GM15510 (cell line): ENCODE results near the gene MYBPHL.
A peak's percentile ranks its signal among the peaks of the same experiment; 100 is the strongest.

ENCODE experiments used
- POLR2A ChIP-seq: IDR thresholded peaks from 3 replicates; pipeline ENCODE4 v1.6.1; 2011; ENCODE audit warnings: borderline replicate concordance; ENCODE audit not compliant: insufficient read length; ENCODE audit errors: extremely low read depth

MYBPHL gene

DNA sequence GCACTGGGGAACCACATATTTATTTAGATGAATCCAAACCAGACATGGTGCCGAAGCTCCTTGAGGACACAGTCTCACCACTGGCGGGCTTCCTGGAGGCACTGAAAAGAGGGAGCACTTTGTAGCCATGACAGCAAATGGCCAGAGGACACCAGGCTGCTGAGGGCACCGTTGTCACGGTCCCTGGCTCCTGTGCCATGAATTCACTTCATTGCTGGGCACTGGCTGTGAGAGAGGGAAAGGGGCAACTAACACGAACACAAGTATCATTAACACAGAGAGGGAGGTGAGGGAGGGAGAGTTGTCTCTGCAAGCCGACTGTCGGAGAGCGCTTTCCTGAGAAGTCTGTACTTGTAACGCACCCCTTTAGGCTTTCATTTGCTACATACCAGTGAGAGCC lies 14.4 kb downstream of the MYBPHL start:
- TF ChIP-seq POLR2A: no peak

DNA sequence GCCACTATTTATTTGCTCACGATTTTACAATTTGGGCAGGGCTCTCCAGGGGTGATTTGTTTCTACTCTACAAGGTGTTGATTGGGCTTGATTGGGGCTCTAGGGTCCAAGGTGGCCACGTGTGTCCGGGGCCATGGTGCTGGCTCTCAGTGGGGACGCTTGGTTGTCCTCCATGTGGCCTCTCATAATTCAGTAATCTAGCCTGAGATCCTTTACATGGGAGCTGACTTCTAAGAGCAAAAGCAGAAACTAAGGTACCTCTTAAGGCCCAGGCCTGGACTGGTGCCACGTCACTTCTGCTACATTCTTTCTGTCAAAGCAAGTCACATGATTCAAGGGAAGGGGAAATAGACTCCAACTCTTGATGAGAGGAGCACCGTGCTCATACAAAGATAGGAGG lies 15.8 kb downstream of the MYBPHL start:
- no peak for TF ChIP-seq POLR2A

DNA sequence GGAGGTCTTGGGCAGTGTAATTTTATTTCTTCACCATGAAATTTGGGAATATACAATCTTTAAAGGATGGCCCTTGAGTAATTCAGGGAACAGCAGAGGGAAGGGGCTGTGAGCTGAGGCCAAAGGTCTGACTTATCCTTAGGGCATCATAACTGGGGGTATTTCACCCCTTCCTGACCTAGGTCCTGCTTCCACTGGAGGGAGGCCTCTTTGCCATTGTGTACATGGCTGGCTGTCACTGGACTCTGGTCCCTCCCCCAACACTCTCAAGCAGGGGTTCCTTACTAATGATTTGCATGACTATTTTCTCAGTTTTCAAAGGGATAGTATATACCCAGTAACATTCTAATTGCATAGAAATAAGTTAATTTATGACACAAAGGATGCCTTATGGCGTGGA lies 16.7 kb downstream of the MYBPHL start:
- TF ChIP-seq POLR2A: no peak

DNA sequence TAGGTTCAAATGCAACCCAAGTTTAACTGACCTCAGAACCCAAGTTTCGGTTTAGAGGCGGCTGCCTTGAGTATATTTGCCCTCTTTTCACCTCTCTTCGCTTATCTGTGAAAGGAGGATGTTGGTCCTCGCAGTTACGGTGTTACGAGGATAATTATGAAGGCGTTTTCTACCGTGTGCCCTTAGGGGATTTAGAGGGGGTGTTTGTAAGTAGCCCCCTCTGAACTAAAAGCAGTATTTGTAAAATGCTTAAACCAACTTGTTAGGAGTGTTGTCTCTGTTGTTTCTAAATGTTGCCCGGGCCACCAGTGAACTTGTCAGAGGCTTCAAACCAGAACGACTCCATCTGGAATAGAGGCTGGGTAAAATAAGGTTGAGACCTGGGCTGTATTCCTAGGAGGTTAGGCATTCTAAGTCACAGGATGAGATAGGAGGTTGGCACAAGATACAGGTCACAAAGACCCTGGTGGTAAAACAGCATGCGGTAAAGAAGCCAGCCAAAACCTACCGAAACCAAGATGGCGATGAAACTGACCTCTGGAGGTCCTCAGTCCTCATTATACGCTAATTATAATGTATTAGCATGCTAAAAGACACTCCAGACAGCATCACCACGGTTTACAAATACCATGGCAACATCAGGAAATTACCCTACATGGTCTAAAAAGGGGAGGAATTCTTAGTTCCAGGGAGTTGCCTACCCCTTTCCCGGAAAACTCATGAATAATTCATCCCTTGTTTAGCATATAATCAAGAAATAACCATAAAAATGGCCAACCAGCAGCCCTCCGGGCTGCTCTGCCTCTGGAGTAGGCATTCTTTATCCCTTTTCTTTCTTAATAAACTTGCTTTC lies 22.8 kb downstream of the MYBPHL start:
- no peak for TF ChIP-seq POLR2A

DNA sequence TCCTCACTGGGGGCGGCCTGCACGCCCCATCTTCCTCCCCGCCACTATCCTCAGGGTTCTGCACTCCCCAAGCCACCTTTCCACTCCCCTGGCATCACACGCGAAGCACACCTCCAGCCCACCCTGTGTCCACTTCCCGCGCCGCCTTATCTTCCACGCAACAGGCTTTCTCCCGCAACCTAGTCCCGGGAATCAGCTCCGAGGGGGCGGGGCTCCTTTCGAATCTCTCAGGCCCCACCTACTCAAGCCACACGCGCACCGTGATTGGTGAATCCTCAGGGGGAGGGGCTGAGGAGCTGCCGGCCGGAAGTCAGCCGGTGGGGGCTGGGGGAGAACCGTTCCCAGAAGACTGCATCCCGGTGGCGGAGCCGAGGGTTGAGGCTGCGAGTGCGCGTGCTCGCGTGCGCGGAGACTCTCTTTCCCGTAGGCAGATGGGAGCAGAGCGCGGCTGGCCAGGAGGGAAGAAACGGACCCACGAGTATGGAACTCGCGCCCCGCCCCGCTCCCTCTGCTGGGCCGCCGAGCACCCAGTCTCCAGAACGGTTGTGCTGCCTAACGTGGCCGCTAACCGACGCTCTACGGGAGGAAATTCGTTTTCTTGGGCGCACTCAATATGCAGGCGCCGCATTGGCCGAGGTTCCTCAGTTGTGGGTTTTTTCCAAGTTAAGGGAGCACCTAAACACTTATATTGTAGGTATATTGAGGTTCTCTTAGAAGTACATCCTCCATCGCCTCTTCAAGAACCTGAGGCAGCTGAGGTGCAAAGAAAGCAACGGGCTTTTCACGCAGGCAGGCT lies 23.7 kb downstream of the MYBPHL start, which contains the start of gene PSRC1:
Gene PSRC1, minus strand, starts transcription at position 194 of the 796 bp plus-strand sequence.
- TF ChIP-seq POLR2A: peak; percentile 72

DNA sequence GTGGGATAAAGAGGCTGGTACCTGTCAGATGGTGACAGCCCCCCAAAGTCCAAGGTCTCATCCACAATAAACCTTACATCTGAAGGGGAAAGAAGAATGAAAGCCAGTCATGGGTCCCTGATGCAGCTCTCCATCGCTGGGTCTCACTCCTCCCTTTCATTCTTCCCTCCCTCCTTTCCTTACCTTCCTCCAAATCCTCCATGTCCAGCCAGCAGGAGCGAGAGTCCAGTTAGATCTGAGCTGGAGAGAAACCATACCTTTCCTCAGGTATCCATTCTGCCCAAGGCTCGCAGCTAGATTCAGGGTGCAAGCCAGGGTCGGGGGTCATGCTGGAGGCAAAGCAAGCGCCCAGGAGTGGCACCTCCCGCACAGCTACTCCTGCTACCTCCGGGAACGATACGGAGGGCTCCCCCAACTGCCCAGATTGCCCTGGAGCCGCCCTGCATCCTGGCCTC lies 24.3 kb downstream of the MYBPHL start:
- TF ChIP-seq POLR2A: no peak

DNA sequence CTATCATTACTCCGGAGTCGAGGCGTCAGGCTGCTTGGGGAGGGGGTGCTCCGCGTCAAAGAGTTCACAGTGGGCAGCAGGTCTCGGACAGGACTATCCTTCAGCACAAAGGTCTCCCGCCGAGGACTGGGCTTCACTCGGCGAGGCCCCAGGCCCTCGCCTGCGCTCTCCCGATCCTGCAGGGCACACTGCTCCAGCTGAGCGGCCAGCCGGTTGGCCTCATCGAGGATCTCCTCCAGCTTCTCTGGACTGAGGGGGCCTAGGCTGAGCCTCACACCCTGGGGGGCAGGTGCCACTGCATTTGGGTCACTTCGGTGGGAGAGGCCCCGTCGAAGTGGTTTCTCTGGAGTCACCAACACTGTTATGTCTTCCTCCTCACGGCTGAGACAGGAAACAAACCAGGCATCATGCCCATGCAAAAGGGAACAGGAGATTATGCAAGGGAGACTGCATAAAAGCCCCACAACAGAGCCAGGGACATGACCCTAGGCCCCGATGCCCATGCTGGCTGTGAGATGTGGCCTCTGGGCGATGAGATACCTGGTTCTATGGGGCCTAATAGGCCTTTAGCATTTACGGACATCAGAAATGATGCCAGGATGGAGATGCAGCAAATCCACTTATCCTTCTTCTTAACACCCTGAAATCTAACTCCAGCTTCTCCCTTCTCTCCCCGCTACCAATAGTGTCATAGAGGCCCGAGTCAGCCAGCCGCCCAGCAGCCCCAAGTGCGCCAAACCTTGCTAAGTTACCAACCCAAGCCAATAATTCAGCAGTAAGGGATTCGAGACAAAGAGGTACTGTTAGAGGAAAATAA lies 24.9 kb downstream of the MYBPHL start:
- no peak for TF ChIP-seq POLR2A

DNA sequence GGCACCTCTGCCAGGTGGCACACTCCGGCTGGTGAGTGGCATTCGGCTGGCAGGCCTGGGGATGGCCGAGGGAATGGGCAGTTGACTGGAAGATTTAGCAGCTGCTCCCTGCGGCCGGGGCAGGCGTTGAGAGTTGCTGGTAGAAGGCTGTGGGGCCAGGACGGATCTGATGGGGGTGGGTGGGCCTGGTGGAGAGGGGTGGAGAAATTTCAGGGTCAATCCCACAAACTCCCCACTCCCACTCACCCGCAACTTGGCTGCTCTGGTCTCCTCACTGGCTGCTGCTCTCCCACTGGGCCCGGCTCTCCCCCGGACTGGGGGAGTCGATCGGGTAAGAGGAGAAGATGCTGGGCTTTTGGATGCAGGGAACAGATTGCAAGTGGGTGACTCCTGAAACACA lies 25.9 kb downstream of the MYBPHL start:
- TF ChIP-seq POLR2A: no peak

DNA sequence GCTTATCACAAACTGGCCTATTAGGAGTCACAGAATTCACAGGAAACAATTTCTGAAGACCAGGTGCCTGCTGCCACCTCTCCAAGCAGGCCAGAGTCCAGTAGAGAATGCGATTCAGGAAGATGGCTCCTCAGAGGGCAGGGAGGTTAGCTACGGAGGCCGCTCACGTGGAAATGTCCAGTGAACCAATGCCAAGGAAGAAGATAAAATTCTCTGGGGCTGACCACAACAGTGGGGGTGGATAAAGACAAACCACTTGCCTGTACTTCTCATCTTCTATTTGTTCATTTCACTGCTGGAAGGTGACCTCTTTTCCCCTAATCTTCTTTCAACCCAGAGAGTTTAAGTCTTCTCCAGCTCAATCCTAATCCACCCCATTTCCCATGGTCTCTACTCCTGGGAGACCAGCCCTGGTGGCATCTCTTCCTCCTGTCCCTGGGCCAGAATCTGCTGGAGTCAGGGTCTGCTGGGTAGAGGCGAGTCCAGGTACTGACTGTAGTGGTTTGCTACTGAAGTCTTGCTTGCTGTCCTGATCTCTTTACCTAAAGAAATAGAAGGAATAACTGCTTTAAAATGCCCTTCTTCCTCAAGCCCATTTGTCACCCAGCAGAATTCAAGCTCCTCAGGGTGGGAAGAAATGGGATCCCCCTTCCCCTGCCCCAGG lies 27.1 kb downstream of the MYBPHL start:
- TF ChIP-seq POLR2A: no peak

DNA sequence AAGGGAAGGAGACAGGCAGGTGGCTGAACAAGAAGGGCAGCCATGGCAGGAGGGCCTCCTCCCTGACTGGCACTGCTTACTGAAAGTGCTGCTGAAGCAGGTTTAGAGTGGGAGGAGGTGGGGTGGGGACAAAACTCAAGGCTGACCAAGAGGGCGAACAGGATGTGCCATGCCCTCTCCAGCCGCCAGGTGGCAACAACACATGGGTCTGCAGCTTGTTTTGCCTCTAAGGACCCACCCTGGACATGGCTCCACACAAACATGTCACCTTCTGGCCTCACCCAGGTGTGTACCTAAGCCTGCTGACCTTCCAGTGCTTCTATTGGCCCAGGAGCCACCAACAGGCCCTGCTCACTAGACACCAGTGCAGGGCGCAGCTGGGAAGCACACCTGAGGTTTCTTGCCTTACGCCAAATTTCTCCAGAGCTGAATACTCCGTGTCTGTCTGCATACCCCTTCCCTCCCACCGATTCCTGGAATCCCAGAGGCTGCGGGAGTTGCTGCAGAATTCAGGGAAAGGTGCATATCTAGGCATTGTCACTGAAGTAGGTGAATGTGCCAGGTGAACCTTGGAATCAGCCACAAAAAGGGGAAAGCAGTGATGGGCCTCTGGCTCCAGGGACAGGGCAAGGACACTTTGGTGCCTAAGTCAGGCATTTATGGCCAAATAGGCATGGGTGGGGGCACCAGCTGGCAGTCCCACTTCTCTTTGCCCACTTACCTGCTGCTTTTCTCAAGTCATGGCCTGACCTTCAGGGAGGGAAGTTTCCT lies 29.2 kb downstream of the MYBPHL start:
- no peak for TF ChIP-seq POLR2A

DNA sequence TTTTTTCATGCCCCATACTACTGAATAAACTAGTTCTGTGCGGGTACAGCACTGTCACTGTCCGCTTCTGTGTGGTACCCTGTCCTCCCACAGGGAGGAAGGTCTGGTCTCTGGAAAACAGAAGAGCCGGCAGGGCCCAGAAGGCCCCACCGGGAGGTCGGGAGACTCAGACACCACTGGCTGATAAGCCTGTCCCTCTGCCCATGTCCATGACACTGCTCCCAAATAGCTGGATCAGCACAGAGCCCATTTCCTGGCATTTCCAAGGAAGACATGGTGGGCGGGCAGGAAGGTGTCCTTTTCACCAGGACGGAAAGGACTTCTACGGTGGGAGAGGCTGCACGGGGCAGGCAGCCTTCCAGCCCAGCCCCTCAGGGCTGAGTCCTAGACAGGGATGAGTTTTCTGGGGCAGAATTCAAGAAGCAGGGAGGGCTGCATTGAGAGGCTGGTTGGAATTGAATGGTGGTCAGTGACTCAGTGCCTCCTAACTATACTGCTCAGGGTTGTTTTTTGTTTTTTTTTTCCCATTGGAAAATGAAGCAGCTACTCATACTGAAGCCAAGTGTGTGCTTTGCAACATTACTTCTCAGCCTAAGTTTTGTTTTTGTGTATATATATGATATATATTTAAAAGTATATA lies 31.0 kb downstream of the MYBPHL start:
- no peak for TF ChIP-seq POLR2A

DNA sequence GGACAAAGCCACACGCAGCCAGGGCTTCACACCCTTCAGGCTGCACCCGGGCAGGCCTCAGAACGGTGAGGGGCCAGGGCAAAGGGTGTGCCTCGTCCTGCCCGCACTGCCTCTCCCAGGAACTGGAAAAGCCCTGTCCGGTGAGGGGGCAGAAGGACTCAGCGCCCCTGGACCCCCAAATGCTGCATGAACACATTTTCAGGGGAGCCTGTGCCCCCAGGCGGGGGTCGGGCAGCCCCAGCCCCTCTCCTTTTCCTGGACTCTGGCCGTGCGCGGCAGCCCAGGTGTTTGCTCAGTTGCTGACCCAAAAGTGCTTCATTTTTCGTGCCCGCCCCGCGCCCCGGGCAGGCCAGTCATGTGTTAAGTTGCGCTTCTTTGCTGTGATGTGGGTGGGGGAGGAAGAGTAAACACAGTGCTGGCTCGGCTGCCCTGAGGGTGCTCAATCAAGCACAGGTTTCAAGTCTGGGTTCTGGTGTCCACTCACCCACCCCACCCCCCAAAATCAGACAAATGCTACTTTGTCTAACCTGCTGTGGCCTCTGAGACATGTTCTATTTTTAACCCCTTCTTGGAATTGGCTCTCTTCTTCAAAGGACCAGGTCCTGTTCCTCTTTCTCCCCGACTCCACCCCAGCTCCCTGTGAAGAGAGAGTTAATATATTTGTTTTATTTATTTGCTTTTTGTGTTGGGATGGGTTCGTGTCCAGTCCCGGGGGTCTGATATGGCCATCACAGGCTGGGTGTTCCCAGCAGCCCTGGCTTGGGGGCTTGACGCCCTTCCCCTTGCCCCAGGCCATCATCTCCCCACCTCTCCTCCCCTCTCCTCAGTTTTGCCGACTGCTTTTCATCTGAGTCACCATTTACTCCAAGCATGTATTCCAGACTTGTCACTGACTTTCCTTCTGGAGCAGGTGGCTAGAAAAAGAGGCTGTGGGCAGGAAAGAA lies 32.0 kb downstream of the MYBPHL start:
- TF ChIP-seq POLR2A: no peak

DNA sequence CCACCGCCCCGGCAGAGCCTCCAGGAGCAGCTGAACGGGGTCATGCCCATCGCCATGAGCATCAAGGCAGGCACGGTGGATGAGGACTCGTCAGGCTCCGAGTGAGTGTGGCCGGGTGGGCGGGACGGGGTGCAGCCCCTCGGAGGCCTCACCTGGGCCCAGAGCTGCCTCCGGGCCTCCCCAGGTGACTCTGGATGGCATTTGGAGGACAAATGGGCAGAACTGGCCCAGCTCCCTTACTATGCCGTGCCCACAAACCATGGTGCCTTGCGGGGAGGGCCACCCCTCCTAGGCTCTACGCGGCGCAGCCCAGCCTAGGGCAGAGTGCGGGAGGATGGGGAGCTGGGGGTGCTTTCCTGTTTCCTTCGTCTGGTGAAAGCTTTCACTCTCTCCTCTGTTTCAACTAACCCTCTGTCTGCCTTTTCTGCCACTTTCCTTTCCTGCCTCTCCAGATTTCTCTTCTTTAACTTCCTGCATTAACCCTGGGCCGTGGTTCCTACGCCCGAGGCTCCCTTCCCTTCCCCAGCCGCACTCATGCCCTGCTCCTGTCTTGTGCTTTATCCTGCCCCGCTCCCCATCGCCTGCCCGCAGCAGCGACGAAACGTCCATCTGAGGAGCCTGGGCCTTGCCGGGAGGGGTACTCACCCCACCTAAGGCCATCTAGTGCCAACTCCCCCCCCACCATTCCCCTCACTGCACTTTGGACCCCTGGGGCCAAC lies 33.1 kb downstream of the MYBPHL start:
- TF ChIP-seq POLR2A: no peak
